Stimulated activated naive CD8-positive, alpha-beta T cell treated with anti-CD3 and anti-CD28 coated beads, Interleukin-15, Interleukin-2, amounts not matched to agents 100 ng/mL and 50 ng/mL, for 24 hours (primary cell): Measurements from ENCODE around the gene SRD5A1.
A peak's percentile ranks its signal among the peaks of the same experiment; 100 is the strongest.

Experiments used
- H3K27ac Mint-ChIP-seq: one replicate; pipeline ENCODE4 v1.8.0; 2021; ENCODE audit warnings: mild to moderate bottlenecking, mixed read lengths
- H3K27me3 Mint-ChIP-seq: one replicate; pipeline ENCODE4 v1.8.0; 2021; ENCODE audit warnings: mixed read lengths
- H3K36me3 Mint-ChIP-seq: one replicate; pipeline ENCODE4 v1.8.0; 2021; ENCODE audit warnings: low read depth, mixed read lengths
- H3K4me1 Mint-ChIP-seq: one replicate; pipeline ENCODE4 v1.8.0; 2021; ENCODE audit warnings: low read depth, mixed read lengths
- H3K4me3 Mint-ChIP-seq: one replicate; pipeline ENCODE4 v1.8.0; 2021; ENCODE audit warnings: mild to moderate bottlenecking, mixed read lengths
- H3K9me3 Mint-ChIP-seq: one replicate; pipeline ENCODE4 v1.8.0; 2021; ENCODE audit warnings: mixed read lengths

The SRD5A1 gene, protein sequence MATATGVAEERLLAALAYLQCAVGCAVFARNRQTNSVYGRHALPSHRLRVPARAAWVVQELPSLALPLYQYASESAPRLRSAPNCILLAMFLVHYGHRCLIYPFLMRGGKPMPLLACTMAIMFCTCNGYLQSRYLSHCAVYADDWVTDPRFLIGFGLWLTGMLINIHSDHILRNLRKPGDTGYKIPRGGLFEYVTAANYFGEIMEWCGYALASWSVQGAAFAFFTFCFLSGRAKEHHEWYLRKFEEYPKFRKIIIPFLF

GRCh38 chr5:6632888-6633468, at the start of gene SRD5A1, which contains the start of gene NSUN2:
SRD5A1 (plus strand) TSS chr5:6633440; CDS start chr5:6633577, 137 bp downstream.
NSUN2 (minus strand) TSS chr5:6633044; CDS start chr5:6632979, 65 bp downstream.
- Mint-ChIP-seq H3K4me3 (peak within 1 kb of the TSS; percentile 100), H3K27ac (peak within 1 kb of the TSS; percentile 98), H3K9me3 (no peaks in the 10 kb centered on the region), H3K4me1 (peaks cover 50% of the 10 kb centered on the region), H3K36me3 (peaks cover 46% of the 10 kb centered on the region), H3K27me3 (no peaks in the 10 kb centered on the region)

GRCh38 chr5:6584101-6584645, 49.1 kb upstream of the SRD5A1 start:
- H3K4me3 Mint-ChIP-seq, result peak overlapping the region; percentile 9
- no peak overlapping the region for H3K27ac Mint-ChIP-seq
- H3K27me3 Mint-ChIP-seq, result peaks cover 56% of the 10 kb centered on the region
- H3K36me3 Mint-ChIP-seq, result no peaks in the 10 kb centered on the region
- no peaks in the 10 kb centered on the region for H3K9me3 Mint-ChIP-seq
- H3K4me1 Mint-ChIP-seq, result peaks cover 3% of the 10 kb centered on the region

- Mint-ChIP-seq H3K4me1 (peaks cover 3% of the 10 kb centered on the region), H3K9me3 (no peaks in the 10 kb centered on the region), H3K27ac (no peak overlapping the region), H3K36me3 (no peaks in the 10 kb centered on the region), H3K4me3 (no peak overlapping the region), H3K27me3 (peaks cover 53% of the 10 kb centered on the region)
Observed at GRCh38 chr5:6584727-6585126, 48.5 kb upstream of the SRD5A1 start.

DNA sequence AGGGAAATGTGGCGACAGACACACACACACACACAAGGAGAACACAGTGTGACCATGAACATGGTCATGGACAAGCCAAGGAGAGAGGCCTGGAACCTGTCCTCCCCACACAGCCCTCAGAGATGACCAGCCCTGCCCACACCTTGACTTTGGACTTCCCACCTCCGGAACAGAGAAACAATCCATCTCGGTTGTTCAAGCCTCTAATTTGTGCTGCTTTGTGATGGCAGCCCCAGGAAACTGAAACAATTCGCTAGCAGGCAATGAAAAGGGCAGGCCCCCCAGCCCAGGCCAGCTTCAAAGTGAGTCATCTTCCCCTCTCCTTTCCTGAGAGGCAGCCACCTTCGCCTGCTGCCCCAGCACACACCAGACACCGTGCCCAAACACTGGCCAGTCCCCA, 48.1 kb upstream of the SRD5A1 start:
- Mint-ChIP-seq H3K27me3 (peaks cover 49% of the 10 kb centered on the region), H3K27ac (no peak overlapping the region), H3K36me3 (no peaks in the 10 kb centered on the region), H3K9me3 (no peaks in the 10 kb centered on the region), H3K4me3 (no peak overlapping the region), H3K4me1 (peaks cover 3% of the 10 kb centered on the region)

GRCh38 chr5:6585939-6586646, 47.1 kb upstream of the SRD5A1 start:
- Mint-ChIP-seq H3K27ac (no peak overlapping the region), H3K9me3 (no peaks in the 10 kb centered on the region), H3K27me3 (peaks cover 39% of the 10 kb centered on the region), H3K4me1 (peaks cover 3% of the 10 kb centered on the region), H3K4me3 (no peak overlapping the region), H3K36me3 (no peaks in the 10 kb centered on the region)

GRCh38 chr5:6586647-6587042, 46.6 kb upstream of the SRD5A1 start:
- Mint-ChIP-seq H3K4me1 (peaks cover 3% of the 10 kb centered on the region), H3K27ac (no peak overlapping the region), H3K27me3 (peaks cover 34% of the 10 kb centered on the region), H3K9me3 (no peaks in the 10 kb centered on the region), H3K36me3 (no peaks in the 10 kb centered on the region), H3K4me3 (no peak overlapping the region)

DNA sequence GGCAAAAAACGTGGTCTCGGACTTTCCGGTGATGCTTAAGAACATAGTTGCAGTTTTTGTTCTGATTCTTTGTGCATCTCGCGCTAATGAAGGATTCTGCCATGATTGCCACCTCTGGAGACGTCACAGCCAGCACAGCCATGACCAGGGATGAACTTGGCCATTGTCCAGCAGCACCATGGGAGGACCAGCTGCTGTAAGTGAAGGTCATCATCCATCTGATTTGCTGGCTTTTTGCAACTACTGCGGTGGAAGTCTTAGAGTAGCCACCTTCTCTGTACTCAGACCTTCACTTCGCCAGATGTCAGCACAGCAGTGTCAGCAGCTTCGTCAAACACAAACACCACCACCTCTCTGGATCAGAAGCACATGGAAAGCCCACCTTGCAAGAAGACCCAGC, 46.1 kb upstream of the SRD5A1 start:
- no peaks in the 10 kb centered on the region for H3K36me3 Mint-ChIP-seq
- no peak overlapping the region for H3K4me3 Mint-ChIP-seq
- no peak overlapping the region for H3K27ac Mint-ChIP-seq
- no peaks in the 10 kb centered on the region for H3K9me3 Mint-ChIP-seq
- H3K27me3 Mint-ChIP-seq, result peaks cover 29% of the 10 kb centered on the region
- H3K4me1 Mint-ChIP-seq, result peaks cover 3% of the 10 kb centered on the region

DNA sequence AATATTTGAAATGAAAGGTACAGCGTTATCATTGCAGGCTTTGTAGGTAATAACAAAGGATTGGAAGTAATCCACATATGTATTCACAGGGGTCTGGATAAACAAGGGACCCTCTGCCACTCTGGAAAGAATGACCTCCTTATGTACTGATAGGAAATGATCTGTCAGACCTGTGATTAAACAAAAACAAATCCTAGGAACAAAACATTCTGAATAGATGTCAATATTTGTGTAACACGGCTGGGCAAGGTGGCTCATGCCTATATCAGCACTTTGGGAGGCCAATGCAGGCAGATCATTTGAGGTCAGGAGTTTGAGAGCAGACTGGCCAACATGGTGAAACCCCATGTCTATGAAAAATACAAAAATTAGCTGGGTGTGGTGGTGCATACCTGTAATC, 42.7 kb upstream of the SRD5A1 start:
- Mint-ChIP-seq H3K9me3 (no peaks in the 10 kb centered on the region), H3K4me1 (no peaks in the 10 kb centered on the region), H3K27me3 (peaks cover 6% of the 10 kb centered on the region), H3K36me3 (peaks cover under 1% of the 10 kb centered on the region), H3K27ac (no peak overlapping the region), H3K4me3 (no peak overlapping the region)

GRCh38 chr5:6591671-6592288, 41.5 kb upstream of the SRD5A1 start:
- Mint-ChIP-seq H3K27me3 (no peaks in the 10 kb centered on the region), H3K4me3 (no peak overlapping the region), H3K9me3 (no peaks in the 10 kb centered on the region), H3K27ac (no peak overlapping the region), H3K4me1 (no peaks in the 10 kb centered on the region), H3K36me3 (peaks cover 13% of the 10 kb centered on the region)

DNA sequence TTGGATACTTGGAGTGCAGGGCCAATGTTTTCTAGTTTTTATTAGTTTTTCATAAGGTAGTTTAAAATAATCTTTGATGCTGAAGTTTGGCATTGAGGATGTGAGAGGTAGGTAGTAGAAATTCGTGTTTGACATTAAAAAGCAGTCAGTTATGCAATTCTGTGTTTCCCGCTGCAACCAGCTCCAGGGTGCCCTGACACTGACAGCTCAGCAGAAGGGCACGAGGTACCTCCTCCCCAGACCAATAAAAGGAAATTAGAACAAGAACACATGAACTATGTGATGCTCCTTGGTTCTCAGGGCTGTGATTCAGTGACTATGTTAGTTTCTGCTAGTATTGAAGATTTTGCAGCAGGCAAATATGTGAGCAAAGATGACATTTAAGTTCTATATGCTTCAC, 40.6 kb upstream of the SRD5A1 start:
- Mint-ChIP-seq H3K9me3 (no peaks in the 10 kb centered on the region), H3K36me3 (peaks cover 21% of the 10 kb centered on the region), H3K27me3 (no peaks in the 10 kb centered on the region), H3K4me3 (no peak overlapping the region), H3K4me1 (no peaks in the 10 kb centered on the region), H3K27ac (no peak overlapping the region)

DNA sequence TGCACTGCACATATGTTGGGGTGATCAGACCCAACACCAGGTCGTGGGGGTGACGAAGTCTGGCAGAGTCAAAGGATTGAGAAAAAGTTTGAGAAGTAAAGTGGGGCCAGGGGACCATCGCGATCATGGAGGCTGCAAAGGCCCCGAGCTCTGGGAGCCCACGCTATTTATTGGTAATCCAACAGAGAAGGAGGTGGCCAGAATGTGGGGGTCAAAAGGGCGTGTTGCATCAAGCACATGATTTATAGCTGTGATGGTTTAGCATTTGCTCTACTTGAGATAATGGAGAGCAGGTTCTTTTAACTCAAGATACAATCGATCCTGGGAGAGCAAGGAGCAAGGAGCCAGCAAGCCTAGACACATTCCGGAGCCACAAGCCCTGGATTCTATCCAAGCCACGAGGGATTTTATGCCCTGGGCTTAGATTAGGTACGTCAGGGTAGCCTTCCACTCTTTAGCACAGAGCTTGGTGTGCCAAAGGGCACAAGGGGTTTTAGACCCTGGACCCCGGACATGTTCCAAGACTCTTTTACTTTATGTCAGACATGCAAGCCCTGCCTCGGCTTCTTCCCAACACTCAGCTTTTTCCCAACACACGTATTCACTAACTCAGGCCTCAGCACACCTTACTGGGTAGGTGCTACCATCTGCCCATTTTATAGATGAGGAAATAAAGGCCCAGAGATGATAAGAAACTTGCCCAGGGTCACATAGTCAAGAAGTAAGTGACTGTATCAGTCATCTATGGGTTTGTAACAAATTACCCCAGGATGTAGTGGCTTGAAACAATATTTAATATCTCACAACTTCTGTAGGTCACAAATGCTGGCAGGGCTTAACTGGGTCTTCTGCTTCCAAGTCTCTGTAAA, 39.9 kb upstream of the SRD5A1 start:
- no peaks in the 10 kb centered on the region for H3K27me3 Mint-ChIP-seq
- peaks cover 29% of the 10 kb centered on the region for H3K36me3 Mint-ChIP-seq
- H3K4me1 Mint-ChIP-seq, result no peaks in the 10 kb centered on the region
- H3K27ac Mint-ChIP-seq, result no peak overlapping the region
- no peak overlapping the region for H3K4me3 Mint-ChIP-seq
- no peaks in the 10 kb centered on the region for H3K9me3 Mint-ChIP-seq

GRCh38 chr5:6594066-6594465, 39.2 kb upstream of the SRD5A1 start:
- Mint-ChIP-seq H3K9me3 (no peaks in the 10 kb centered on the region), H3K4me3 (no peak overlapping the region), H3K36me3 (peaks cover 35% of the 10 kb centered on the region), H3K27ac (no peak overlapping the region), H3K4me1 (no peaks in the 10 kb centered on the region), H3K27me3 (no peaks in the 10 kb centered on the region)

DNA sequence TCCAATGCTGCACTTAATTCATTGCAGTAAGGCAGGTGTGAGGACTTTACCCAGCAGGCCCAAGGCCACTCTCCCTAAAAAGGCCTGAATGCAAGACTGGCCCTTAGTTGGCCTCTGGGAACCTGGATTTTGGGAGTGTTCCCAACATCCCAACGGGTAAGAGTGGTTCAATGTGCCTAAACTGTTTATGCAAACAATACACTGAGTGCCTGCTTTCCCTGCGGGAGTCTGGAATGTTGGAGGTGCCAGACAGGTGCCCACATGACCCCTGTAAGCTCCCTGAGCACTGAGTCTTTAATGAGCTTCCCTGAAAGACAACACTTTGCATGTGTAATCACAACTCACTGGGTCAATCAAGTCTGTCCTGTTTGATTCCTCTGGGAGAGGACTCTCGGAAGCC, 37.8 kb upstream of the SRD5A1 start:
- Mint-ChIP-seq H3K36me3 (peaks cover 49% of the 10 kb centered on the region), H3K27ac (no peak overlapping the region), H3K4me3 (no peak overlapping the region), H3K9me3 (no peaks in the 10 kb centered on the region), H3K4me1 (no peaks in the 10 kb centered on the region), H3K27me3 (no peaks in the 10 kb centered on the region)

GRCh38 chr5:6596388-6596787, 36.9 kb upstream of the SRD5A1 start:
- Mint-ChIP-seq H3K36me3 (peaks cover 59% of the 10 kb centered on the region), H3K27ac (no peak overlapping the region), H3K4me1 (no peaks in the 10 kb centered on the region), H3K9me3 (no peaks in the 10 kb centered on the region), H3K27me3 (no peaks in the 10 kb centered on the region), H3K4me3 (no peak overlapping the region)
